GM19467 (cell line): ENCODE measurements around the gene FAM53B.

Experiments used
- ATAC-seq: cut with Tn5 transposase; IDR thresholded peaks from one replicate; pipeline ENCODE4 v1.9.1; 2021; ENCODE audit warnings: mild to moderate bottlenecking, moderate library complexity; ENCODE audit not compliant: unreplicated experiment

Gene FAM53B

DNA sequence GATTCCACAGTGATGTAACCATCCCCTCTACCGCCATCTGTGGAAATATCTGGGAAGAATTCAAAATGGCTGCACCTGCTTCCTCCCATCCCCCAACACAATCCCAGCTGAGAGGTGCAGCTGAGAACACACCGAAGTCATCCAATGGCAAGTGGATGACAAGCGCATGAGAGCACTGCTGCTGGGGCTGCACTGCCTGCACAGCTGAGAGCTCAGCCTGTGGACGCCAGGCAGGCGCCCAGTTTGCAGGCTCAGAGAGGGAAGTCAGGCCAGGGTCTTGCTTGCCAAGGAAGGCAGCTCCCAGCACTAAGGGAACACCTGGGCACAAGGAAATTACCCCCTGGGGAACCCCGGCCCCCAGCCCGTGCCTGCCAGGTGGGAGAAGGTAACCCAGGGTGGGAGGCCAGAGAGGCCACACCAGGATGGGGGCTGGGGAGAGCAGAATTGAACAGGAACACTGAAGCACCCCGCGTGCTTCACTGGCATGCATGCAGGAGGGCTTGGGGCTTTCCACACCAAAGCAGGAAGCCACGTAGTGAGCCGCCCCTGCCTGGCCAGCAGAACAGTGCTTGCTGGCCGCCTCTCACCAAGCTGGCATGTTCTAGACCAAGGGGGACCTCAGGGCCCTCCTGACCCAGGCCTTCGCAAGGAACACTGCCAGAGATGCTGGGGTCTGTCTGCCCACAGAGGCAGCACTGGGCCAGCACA is 46.2 kb downstream of the FAM53B start:
- no peak for ATAC-seq

GRCh38 chr10:124697443-124697836 is 46.7 kb downstream of the FAM53B start:
- ATAC-seq: no peak

- peak; percentile 64 for ATAC-seq
Observed at GRCh38 chr10:124696446-124697392, 47.5 kb downstream of the FAM53B start.

GRCh38 chr10:124695259-124695658 is 48.9 kb downstream of the FAM53B start:
- ATAC-seq: no peak

DNA sequence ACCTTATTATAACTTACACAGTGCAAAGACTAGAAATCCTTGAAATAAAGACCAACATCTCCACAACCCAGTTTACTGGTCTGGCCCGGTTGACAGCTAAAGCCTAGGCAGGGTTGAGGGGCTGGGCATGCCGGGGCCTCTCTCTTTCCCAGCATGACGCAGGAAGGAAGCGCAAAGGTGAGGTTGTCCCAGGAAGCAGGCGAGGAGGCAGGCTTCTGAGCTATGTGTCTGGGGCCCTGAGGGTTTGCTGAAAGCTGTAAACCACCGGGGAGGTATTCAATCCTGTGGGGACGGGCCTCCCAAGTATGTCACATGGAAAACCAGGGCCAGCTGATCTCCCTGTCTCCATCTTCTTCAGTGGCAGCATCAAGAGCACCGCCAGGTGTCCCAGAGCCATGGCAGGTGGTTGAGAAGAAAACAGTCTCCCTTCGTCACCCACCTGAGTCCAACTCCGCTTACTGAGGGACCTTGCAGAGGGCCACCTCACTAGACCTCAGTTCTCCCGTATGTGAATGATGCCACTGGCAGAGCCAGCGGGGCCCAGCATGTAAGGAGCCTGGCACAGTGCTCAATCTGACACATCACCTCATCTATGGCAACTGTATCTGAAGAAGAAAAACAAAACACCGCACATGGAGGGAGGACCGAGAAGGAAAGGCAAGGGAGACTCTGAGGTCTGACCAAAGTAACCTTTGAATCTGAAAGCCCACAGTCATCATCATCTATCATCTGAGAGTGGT is 49.5 kb downstream of the FAM53B start:
- no peak for ATAC-seq

DNA sequence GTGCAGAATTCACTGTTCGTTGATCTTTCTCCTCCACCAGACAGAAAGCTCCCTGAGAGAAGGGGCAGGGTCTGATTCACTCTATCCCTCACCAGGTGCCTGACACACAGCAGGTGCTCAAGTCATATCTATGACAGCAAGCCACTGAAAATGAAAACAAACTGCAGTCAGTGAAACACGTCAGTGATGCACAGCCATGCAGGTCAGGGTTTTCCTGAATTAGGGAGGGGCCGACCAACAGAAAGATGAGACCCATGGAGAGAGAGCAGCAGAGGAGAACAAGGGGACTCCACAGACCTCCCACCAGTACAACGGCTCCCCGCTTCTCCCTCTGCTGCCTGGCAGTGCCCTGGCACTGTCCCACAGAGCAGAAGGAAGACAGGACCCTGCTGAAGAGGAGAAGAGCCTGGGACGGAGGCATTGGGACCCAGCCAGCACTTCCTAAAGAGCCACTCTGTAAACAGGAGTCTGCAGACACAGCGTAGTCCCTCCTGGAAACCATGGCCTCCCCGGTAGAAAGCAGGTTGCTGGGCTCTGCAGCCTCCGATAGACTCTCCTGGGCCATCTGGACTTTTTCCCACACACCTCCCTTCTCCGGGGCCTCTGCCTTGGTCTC is 50.3 kb downstream of the FAM53B start:
- ATAC-seq: no peak

DNA sequence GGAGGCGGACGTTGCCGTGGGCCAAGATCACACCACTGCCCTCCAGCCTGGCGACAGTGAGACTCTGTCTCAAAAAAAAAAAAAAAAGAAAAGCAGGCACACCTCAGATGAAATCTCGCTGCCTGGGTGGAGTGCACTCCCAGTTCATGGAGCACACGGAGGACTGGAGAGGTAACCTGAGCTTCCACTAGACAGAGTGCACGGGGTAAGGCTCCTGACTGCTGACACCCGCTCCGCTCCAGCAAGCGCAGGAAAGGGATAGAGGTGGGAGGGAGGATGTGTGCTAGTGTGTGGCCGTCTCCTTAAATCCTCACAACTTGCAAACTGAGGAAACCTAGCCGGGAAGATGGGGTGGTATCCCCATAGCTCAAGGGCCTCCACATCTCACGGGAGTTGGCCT is 50.8 kb downstream of the FAM53B start:
- no peak for ATAC-seq

- ATAC-seq: no peak
Observed at GRCh38 chr10:124692100-124692446, 52.1 kb downstream of the FAM53B start.

DNA sequence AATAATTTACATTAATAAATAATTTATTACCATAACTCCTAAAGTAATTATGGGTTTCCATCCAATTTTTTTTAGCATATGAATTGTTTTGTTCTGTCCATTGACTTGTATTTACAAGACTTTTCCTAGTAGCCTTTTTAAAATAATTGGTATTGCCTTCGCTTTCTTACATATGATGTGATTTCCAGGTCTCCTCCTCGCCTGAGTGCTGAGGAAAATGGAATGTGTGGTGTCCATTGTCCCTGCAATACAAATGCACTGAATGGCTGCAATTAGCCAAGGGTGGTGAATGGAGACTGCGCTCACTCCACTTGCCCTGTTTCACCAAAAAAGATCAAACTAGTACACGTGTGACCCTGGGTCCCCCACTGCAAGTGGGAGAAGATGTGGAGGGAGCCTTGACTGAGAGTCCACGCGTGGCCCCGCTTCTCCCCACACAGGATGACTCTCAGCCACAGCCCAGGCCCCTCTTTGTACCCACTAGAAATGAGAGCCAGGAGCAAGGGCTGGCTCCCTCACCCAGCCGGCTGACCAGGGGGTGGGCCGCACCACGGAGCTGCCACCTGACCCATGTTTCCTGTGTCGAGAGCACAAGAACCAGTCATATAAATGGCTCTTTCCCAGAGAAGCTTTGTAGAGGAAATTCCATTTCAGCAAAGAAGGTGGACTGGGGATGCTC is 52.6 kb downstream of the FAM53B start:
- no peak for ATAC-seq

GRCh38 chr10:124691002-124691401 is 53.2 kb downstream of the FAM53B start:
- ATAC-seq: no peak

- ATAC-seq: no peak
Observed at GRCh38 chr10:124689911-124690498, 54.2 kb downstream of the FAM53B start.

DNA sequence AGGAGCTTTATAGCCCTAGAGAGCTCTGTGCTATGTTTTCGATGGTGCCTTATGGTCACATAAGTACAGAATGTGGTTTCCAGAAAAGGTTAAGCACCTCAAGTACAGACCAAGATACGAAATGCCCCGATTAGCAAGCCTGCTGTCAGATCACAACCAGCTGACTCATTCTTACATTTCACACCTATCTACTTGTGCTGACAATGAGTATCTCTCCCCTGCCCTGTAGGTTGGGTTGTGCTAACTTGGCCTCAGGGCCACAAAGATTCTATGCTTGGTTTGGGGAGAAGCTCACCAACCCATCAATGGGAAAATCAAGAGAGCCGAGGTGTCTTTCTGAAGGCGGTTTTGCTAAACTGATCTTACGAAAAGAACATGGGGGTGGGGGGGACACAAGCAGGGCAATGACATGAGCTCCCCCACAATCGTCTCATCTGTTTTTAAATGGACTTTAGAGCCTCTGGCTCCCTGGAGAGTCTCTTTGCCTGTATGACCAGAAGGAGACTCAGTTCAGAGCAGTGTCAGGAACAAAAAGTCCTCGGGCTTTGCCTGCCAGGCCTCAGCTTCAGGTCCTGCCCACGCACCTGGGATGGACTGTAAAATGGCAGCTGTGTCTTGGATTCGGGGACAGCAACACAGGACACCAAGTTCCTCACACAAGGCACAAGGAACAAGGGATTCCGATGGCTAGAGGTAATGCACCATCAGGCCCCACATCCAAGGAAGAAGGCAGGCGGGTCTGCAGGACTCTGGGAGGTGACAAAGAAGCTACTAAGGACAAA is 55.1 kb downstream of the FAM53B start:
- ATAC-seq: peak; percentile 98

GRCh38 chr10:124688386-124688785 is 55.8 kb downstream of the FAM53B start:
- ATAC-seq: no peak

DNA sequence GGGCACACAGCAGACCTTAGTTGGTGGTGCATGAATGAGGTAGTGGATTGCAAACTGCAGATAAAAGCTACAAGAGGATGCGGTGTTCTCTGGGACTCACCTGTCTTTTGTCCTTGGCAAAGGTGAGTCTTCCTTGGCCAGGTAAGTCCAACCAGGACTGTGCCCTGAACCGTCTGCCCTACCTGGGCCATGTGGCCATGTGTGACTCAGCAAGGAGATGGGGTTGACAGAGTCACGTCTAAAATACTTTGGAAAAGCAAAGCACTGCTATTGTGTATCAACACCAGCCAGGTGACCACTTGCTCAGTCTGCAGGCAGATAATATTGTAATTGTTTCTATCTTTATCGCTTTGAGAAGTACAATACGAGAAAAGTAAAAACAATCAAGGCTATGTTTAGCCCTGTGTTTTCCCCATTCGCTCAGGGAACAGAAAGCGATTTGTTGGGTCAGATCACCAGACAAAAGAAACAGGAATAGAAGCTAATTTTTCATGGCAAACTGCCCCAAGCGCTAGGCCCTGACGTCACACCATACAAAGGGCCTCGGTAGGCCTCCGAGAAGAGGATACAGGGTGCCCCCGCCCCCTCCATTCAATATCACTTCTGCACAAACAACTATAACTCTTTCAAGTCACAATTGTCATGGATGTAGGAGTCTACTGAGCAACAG is 57.3 kb downstream of the FAM53B start:
- ATAC-seq: no peak

DNA sequence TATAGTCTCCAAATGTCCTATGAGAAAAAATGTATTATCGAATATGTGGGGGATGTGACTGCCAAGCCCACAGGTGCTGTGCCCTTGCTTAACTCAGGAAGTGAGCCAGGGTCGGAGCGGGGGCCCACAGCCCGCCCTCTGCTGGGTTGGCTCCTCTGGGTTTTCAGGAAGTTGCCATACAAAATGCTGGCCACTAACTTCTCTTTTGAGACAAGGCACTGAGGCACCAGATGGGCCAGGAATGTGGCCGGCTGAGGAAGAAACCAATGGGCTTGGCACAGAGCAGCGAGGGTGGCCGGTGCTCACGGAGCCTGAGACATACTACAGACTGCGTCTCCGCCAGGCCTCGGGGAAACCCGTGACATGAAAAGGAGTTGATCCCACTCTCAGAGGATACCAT is 58.9 kb downstream of the FAM53B start:
- no peak for ATAC-seq

GRCh38 chr10:124683814-124684213 is 60.4 kb downstream of the FAM53B start:
- no peak for ATAC-seq

DNA sequence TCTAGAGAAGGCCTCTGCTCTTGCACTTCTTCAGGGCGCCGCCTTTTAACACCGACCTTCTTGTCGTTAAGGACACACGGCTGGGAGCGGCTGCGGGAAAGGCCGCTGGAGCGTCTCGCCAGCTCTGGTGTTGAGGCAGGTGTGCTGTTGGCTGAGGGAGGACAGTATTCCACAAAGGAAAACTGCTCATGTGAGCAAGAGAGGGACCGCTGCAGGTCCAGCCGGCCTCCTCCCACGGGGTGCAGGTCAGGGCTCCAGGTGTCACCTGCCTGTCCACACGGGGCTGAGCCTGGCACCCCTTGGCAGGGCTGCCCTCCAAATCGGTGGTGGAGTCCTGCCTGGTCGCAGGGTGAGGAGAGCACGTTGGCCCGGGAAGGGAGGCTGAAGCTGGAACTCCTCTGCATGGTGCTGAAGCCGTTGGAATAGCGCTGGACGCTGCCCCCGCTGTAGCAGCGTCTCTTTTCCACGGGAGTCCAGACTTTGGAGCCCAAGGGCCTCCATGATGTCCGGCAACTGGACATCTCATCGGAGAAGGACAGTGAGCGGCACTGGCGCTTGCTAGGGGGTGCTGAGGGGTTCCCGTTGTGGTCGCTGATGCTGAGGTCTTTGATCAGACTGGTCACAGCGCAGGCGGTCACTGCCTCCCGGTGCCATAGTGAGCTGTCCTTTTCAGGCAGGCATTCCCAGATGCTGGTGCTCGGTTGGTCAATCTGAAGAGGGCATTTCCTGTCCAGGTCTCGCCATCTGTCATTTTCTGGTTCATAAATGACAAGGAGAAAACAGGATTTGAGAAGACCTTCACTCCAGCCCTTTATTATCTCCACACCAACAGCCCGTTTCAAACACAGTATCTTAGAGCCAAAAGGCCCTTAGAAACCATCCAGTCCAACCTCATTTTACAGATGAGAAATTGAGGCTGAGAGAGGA is 62.3 kb downstream of the FAM53B start:
- ATAC-seq: no peak

DNA sequence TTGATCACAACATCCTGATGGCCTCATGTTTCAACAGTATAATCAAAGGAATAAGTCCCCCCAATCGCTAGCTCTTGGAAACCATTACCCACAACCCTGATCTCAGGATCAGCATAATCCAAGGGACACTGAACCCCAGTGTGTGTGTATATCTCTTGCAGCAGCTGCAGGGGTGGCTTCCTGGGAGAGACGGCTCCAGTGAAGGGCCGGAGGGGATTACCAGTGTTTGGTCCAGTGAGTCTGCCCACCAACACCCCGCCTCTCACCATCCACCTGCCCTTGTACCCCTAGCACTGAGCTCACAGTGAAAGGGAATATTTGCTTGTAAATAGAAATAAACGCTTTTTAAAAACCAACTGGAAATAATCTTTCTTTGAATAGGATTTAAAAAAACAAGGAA is 63.1 kb downstream of the FAM53B start:
- no peak for ATAC-seq
